HG02610 (cell line): ENCODE measurements around the gene NUP205.
"Not testable (repeated sequence)": the region's sequence is repeated elsewhere in the genome, so short reads cannot be mapped to it uniquely, and the experiment has no call there.

Experiments used
- ATAC-seq: cut with Tn5 transposase; IDR thresholded peaks from one replicate; pipeline ENCODE4 v1.9.1; 2021; ENCODE audit warnings: mild to moderate bottlenecking, moderate library complexity; ENCODE audit not compliant: unreplicated experiment

Gene NUP205

DNA sequence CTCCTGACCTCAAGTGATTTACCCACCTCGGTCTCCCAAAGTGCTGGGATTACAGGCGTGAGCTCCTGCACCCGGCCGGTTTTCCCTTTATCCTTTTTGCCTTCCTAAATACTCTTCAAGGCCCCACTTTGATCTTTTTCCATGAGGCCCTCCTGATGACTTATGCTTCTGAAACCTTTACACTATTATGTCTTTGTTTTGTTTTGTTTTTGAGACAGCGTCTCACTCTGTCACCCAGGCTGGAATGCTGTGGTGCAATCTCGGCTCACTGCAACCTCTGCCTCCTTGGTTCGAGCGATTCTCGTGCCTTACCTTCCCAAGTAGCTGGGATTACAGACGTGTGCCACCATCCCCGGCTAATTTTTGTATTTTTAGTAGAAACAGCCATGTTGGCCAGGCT is 108.4 kb downstream of the NUP205 start:
- ATAC-seq = no peak

DNA sequence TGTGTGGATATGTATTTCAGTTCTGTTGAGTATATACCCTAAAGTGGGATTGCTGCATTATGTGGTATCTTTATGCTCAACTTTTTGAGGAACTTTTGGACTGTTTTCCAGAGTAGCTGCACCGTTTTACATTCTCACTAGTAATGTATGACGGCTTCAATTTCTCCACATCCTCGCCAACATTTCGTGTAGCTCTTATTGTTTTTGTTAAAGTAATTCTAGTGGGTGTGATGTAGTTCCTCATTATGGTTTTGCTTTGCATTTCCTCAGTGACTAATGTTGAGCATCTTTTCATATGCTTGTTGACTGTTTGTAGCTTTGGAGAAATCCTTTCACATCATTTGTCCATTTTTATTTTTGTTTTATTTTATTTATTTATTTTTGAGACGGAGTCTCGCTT is 109.1 kb downstream of the NUP205 start:
- ATAC-seq = no peak

DNA sequence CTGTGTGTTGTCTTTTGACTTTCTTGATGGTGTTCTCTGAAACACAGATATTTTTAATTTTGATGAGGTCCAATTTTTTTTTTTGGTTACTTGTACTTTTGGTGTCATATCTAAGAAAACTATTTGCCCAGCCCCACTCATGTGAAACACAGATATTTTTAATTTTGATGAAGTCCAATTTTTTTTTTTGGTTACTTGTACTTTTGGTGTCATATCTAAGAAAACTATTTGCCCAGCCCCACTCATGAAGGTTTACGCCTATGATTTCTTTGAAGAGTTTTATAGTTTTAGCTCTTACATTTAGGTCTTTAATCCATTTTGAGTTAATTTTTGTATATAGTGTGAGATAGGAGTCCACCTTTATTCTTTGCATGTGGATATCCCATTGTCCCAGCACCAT is 109.9 kb downstream of the NUP205 start:
- ATAC-seq = not testable (repeated sequence)

DNA sequence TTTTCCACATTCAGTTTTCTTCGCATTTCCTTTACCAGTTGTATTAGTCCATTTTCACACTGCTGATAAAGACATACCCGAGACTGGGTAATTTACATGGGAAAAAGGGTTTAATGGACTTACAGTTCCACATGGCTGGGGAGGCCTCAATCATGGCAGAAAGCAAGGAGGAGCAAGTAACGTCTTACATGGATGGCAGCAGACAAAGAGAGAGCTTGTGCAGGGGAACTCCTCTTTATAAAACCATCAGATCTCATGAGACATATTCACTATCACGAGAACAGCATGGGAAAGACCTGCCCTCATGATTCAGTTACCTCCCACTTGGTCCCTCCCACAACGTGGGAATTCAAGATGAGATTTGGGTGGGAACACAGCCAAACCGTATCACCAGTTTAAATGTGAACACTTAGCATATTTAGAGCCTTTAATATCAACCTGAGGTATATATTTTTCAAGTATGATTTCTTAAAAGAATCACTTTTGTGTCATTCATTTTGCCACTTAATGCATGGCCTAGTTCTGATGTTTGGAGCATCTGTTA is 111.2 kb downstream of the NUP205 start:
- ATAC-seq = not testable (repeated sequence)

DNA sequence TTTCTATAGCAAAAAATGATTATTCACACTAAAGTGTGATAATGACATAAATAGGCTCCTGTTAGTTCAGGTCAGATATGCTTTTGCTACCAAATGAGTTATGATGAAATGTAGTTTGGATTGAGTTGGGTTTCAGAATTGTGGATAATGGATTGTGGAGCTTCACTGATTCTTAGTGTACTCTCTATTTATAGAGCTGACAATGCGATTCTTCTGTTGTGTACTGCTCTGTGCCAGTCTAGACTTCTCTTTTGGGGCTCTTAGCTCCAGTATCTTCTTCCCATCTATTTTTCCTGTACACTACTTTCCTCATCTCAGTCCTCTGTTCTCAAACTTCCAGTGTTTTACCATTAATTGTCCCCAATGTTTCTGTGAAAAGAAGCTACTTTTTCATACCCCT is 112.1 kb downstream of the NUP205 start:
- no peak for ATAC-seq

DNA sequence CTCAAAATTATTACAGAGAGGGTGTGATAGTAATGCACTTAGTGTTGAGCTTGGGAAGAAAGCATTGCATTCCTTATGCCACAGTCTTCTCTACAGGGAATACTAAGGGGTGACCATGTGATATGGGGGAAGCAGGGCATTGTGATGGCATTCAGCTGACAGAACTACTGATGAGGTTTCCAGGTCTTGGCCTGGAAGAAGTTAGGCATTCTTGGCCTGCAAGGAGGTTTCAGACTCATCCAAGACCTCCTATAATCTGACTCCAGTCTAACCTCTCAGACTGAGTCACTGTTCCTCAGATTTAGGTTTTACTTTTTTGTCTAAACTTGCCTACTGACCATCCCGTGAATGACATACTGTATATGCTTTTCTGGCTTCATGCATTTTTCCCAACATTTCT is 112.5 kb downstream of the NUP205 start:
- no peak for ATAC-seq

DNA sequence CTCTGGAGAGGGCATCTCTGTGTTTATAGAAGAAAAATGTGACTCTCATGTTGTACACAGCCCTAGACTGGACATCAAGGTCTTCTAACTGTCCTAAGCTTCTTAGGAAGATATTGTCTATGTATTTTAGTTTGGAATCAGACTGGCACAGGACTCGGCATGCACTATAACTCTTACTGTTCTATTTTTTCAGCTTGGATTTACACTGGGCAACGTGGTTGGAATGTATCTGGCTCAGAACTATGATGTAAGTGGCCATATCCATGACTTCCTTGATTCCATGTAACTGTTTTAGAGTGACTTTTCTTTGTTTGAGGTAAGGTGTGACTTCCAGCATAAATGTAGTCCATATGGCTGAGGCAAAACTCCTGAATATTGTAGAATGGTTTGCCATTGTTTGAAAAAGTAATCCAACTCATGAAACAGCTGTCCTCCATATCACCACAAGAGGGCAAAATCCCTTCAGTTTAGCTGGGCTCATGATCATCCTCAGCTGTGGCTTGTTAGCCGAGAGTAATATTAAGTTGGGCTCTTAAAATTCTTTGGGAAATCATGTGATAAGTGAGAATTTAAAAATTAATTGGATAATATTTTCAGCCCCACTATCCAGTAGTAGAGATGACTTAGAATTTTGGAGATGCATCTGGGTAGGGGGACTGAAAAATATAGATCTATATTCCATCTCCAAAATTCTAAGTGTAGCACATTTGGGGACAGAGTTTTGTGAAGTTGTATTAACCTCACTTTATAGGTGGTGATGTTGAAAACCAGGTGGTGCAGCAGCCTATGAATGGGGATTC is 115.0 kb downstream of the NUP205 start:
- ATAC-seq = peak; percentile 79

DNA sequence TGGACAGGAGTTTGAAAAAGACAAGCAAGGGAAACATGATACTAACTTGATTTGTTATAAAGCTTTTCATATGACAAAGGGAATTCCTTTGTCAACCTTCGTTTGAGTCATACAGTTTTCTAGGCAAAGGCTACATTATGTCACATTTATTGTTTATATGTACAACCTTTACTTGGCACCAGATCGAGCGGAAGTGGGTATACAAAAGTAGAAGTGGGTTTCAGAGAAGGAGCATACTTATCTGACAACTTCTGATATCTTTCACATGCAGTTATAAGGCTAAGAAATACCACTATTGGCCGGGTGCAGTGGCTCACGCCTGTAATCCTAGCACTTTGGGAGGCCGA is 115.6 kb downstream of the NUP205 start:
- ATAC-seq = no peak

DNA sequence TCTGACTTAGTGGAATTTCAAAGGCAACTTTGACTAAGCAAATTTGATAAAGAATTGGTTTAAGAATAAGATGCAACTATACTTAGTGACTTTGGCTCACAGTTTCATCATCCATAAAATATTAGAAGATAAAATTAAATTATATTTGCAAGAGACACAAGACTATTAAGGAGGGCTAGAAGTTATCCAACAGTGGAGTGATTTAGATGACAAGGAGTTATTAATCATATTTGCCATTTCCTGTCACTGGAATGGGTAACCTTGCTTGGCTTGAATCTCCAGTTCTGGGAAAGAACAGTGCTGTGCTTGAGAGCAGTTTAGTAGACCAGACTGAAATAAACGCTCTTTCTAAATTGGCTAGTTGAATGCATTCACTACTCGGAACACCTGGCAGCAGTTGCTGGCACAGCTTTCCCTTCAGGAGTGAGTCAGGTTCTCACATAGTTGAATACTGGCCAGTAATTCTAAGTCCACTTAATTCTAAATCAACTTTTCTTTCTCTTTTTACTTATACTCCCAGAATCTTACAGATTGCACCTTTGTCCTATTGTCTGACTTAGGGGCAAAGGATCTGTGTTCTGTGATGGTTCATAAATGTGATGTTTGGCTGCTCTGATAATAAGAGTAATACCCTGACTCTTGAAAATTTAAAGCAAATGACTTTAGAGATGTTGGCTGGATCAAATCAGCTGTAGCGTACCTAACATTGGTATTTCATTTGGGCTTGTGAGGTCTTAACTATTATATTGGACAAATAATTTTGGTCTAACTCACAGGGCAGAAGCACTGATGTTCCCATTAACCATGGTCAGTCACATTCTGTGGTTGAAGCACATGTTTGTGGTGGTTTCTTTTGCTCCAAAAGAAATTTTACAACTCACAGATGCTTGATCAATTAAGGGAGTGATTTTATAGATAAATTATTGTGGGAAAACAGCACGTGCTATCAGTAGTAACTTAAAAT is 121.2 kb downstream of the NUP205 start:
- ATAC-seq = no peak

DNA sequence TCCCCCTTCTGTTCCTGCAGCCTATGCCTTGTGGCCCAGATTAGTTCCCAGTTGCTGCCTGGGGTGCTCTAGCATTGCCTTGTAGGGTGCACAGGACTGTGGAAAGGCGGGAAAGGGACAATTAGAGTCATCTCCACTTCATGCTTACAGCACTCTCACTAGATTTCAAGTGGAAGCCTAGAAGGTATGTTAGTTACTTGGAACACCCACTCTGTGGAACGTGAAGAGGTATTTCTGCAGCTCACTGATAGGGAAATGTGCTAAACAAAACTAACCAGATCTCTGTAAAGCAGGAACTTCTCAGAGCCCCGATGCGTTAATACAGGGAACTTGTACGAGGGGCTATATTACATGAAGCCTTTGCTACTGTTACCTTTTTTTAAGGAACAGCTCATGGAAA is 124.0 kb downstream of the NUP205 start:
- ATAC-seq = no peak

DNA sequence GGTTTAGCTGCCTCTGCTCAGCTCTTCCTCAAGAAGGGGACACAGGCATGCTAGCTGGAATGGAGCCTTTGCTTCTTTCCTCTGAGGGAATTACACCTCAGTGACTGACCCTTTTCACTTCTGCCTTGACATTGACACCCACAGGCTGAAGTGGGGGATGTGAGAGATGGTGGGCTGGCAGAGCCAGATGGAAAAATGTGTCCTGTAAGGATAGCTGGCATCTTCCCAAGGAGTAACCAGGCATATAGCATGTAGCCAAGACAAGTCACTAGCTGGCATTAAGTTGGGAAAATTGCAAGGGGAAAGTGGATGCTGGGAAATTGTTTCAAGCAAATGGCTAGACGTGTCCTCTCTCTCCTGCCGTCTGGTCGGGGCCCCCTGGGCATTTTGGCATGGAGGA is 124.5 kb downstream of the NUP205 start:
- ATAC-seq = no peak

DNA sequence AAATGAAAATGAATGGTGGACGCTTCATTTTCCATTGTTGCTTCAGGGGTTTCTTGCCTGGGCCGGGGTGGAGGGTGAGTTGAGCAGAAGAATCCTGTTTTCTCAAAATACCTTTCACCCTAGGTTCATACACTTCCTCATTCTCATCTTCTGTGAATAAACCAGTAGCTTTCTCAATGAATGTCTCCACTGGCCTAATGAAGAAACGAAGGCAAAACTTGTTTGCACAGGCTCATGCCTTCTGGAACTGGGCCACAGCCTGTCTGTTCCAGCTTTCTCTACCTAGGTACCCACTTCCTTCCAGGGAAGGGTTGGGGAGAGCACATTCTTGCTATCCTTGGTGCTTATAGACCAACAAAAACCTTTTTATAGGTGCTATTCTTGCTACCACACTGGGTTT is 125.9 kb downstream of the NUP205 start:
- ATAC-seq = no peak

DNA sequence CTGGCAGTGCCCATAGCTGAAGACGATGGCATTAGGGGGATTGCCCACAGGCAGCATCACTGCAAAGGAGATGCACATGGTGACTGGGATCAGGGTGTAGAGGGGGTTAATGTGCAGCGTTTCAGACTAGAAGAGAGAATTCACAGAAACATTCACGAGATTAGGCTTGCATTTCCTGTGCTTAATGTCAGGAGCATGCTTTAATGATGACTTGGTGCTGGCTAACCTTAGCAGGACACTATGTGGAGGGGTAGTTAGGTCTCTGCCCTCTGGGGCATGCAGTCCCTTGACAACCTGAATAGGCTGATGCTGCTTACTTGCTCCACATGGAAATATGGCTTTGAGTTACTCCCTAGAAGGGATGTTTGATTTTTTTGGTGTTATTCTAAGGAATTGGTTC is 126.4 kb downstream of the NUP205 start:
- ATAC-seq = no peak

DNA sequence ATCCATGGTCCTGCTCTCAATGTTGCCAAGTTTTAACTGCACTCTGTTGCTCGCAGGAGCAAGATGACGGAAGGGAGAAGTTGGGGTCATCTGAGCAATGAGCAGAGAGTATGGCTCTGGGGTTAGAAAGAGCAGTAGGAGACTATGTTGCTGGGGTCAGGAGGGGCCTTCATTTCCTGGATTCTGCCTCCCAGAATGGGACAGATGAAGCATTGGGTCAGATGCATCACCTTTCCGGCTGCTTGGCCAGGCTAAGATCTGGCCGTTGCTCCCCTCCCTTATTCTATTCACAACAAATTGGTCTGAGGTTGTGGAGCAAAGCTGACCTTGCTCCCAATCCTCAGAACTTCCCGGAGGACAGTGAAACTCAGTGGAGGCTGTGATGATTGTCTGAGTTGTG is 127.0 kb downstream of the NUP205 start:
- ATAC-seq = no peak

DNA sequence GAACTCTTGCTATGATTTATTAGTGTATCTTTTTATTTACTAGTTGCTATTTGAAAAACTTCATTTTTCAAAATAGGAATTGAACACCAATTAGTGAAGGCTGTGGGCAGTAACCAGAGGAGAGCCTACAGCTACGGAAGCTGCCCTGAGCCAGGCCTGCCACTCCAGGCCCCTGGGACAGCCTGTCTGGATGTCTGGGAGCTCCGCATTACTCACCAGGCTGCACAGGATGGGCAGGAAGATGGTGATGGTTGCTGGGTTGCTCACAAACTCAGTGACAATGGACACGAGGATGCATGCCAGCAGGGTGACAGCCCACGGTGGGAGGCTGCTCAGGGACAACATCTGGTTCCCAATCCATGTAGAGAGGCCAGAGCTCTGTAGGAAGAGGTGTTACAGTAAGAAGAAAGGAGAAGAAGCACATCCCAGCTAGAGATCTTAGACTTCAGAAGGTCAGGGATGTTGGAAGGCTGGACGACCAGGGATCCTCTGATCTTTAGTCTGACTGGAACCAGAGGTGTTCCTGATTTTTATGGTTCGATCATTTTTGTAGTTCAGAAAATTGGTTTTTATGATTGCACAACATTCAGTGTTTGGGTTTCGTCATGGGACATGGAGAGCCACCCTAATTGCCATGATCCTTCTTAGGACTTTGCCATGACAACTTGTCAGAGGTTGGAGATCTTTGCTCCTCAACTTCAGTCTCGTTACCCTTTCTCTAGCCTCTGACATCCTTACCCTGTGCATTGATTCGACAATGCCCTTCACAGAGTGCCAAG is 127.8 kb downstream of the NUP205 start:
- no peak for ATAC-seq

DNA sequence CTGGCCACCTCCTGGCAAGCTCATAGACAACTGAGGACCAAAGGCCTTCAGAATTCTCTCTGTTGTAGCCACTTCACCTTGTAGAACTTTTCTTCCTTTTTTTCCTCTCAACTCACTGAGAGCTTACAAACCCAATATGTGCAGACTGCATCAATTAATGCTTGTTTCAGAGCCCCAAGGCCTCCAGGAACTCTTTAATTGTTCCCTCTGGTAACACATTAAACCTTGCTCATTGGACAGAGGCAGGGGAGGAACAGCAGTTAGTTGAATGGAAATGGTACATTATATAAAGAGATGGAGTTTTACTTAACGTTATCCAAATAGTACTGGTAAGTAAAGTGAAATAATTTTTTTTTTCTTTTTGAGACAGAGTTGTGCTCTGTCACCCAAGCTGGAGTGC is 129.7 kb downstream of the NUP205 start:
- no peak for ATAC-seq

DNA sequence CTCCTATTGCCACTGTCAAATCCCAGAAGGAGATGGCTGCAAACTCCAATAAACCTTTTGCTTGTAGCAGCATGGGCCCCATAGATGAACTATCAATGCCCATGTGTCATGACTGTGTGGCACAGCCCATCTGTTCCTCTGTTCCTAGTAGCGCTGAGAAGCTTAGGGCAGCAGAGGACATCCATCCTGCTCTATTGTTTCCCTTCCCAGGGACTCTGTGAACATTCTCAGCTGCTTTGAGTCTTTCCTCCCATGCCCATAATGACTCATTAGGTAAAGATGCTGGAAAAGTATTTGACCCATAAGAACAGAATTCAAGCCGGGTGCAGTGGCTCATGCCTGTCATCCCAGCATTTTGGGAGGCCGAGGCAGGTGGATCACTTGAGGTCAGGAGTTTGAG is 132.8 kb downstream of the NUP205 start:
- ATAC-seq = no peak

DNA sequence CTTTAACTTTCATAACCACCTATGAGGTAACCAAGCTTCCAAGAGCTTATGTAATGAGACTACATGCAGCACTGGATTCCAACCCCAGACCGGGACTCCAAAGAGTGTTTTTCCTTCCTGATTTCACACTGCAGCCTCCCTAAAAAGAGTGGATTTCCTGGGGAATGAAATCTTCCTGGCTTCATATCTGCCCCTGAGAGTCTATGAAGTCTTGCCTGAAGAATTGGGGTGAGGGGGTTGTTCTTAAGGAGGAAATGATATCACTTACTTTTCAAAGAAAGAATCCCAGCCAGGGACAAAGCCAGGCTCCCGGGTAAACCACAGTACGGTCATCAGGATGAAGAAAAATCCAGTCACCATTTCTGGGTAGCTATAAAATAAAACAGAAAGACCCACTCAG is 134.3 kb downstream of the NUP205 start:
- ATAC-seq = no peak

DNA sequence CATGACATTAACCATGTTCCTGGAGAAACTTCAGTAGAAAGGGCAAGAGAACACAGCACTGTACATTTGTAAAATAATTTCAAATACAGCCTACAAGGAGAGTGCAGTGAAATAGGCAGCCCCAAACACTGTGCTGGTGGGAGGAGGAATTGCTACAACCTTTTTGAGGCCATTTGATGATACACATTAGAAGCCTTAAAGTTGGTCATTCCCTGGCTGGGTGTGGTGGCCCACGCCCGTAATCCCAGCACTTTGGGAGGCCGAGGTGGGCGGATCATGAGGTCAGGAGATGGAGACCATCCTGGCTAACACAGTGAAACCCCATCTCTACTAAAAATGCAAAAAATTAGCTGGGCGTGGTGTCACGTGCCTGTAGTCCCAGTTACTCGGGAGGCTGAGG is 134.9 kb downstream of the NUP205 start:
- not testable (repeated sequence) for ATAC-seq

DNA sequence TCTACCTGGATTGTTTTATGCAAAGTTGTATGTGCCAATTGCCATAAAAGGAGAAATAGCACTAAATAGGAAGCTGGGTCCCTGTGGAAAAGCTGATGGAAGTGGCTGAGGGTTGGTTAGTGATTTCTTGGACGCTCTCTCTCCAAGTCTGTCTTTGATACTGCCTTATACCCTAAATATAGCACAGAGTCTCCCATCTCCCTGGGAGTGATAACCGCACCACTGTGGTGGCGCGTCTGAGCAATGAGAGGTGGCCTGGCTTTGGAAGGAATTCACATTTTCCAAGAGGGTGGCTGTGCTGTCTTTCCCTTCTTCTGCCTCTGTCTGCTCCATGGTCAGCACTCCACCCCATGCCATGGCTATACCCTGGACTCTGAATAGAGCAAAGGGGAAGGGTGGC is 135.8 kb downstream of the NUP205 start:
- ATAC-seq = no peak
